ENCODE data around the gene GPER1.
A peak's percentile ranks its signal among the peaks of the same experiment; 100 is the strongest.

The GPER1 gene

GRCh38 chr7:1064581-1064980, 23.3 kb upstream of the GPER1 start:
- no peak for DNase-seq (ENCODE audit: low spot score)
- H3K27ac ChIP-seq = no peak overlapping the region
- no peak for TF ChIP-seq CTCF (IDR thresholded peaks at IDR 0.05)
- no peak overlapping the region for H3K4me3 ChIP-seq

- peak overlapping the region; percentile 62 for H3K4me3 ChIP-seq
- DNase-seq (ENCODE audit: low spot score) = no peak
- H3K27ac ChIP-seq = no peak overlapping the region
- no peak for TF ChIP-seq CTCF (IDR thresholded peaks at IDR 0.05)
Observed at GRCh38 chr7:1065263-1065584, 22.7 kb upstream of the GPER1 start.

GRCh38 chr7:1065585-1066241, 22.2 kb upstream of the GPER1 start:
- Histone ChIP-seq H3K27ac (no peak overlapping the region), H3K4me3 (peak overlapping the region; percentile 62)
- DNase-seq (ENCODE audit: low spot score) = peak; percentile 85
- peak; percentile 94 for TF ChIP-seq CTCF (IDR thresholded peaks at IDR 0.05)

- Histone ChIP-seq H3K4me3 (peak overlapping the region; percentile 62), H3K27ac (no peak overlapping the region)
- no peak for TF ChIP-seq CTCF (IDR thresholded peaks at IDR 0.05)
- no peak for DNase-seq (ENCODE audit: low spot score)
Observed at GRCh38 chr7:1066242-1066588, 21.7 kb upstream of the GPER1 start.

GRCh38 chr7:1068013-1068412, 19.9 kb upstream of the GPER1 start:
- no peak for DNase-seq (ENCODE audit: low spot score)
- H3K4me3 ChIP-seq = no peak overlapping the region
- H3K27ac ChIP-seq = no peak overlapping the region
- no peak for TF ChIP-seq CTCF (IDR thresholded peaks at IDR 0.05)

GRCh38 chr7:1068619-1069018, 19.3 kb upstream of the GPER1 start:
- TF ChIP-seq CTCF (IDR thresholded peaks at IDR 0.05) = no peak
- Histone ChIP-seq H3K4me3 (no peak overlapping the region), H3K27ac (no peak overlapping the region)
- DNase-seq (ENCODE audit: low spot score) = no peak

GRCh38 chr7:1070544-1071011, 17.3 kb upstream of the GPER1 start:
- Histone ChIP-seq H3K27ac (no peak overlapping the region), H3K4me3 (no peak overlapping the region)
- TF ChIP-seq CTCF (IDR thresholded peaks at IDR 0.05) = no peak
- DNase-seq (ENCODE audit: low spot score) = no peak
